Heart left ventricle (tissue), 13 donors: ENCODE measurements around the gene MTREX.

Experiments used
- CTCF ChIP-seq, 12 donors: fragments of 200-600 bp; sonication (generic) in 4 of 12; IDR thresholded peaks; one replicate each; pipeline versions ENCODE4 v1.5.0 to v1.8.0; 2018 to 2022; ENCODE audit warnings: antibody characterized with exemption in 12 of 12, mild to moderate bottlenecking in 5 of 12
- POLR2A ChIP-seq, 2 donors: fragments of 450-650 bp; IDR thresholded peaks; one replicate each; pipeline ENCODE4 v1.6.1; 2017; ENCODE audit warnings: antibody characterized with exemption in 2 of 2, mild to moderate bottlenecking in 2 of 2, moderate library complexity in 2 of 2
- donor health status: ischemic (EF 13 %, LVEDD 7.1; RV severe dilation, severe dysfunction).
- donor health status: DM: no; HTN: yes; CAD: no.
- donor health status: DM: no; HTN: no; CAD: no.
- donor health status: ischemic (EF 25% LVEDD 6.9; RV normal size, moderate dysfunction).
- donor health status: ischemic (EF 25% LVEDD 5.7; RV mildly dilated, moderate dysfunction).
- donor health status: ischemic (EF 35%, LVEDD 5.7; RV mildly dilated, moderate dysfunction).
- donor health status: nonischemic (EF 11% LVEDD 7.7; RV severe dilation, severe dysfunction).
- donor health status: DM: yes; HTN: yes; CAD: no.
- donor health status: PGD.
- donor health status: ischemic (EF 29% LVEDD 5.4; RV normal size, mild dysfunction).
- donor health status: nonischemic (EF 23%, LVEDD 6.1; RV moderate dilation, normal function).

DNA sequence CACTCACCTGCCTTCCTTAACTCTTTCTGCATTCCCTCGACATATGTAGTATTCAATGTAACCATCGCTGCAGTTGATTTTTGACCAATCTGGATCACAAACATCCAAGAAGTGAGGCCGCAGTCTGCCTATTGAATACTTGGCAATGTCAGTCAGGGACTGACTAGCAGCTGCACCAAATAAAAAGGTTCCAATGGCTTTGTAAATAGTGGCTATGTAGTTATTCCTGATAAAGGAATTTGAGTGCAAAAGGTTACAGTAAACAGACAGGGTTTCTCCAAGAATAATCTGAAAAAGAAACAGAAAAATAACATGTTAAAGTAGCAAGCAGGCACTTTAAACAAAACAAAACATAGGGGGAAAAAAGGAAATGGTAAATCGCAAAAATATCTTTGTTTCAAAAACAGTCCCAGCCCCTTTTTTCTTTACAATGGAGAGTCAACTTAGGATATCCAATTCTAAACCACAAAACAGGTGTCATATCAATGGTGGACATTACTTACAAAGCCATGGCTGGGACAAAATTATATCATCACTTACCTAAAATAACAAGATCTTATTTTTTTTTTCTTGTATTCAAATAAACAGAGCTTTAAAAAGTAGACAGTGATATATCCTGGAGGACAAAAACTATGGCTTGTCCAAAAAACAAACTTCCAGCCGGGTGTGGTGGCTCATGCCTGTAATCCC is 160.2 kb downstream of the MTREX start:
- TF ChIP-seq CTCF (IDR thresholded peaks at IDR 0.05) (no peak), POLR2A (IDR thresholded peaks at IDR 0.05) (no peak)
